ENCODE results near the gene SPOUT1. TPM values are rescaled to one million over a fixed set of nuclear protein-coding genes. Genes with fewer than 3 reads are reported as not detected.

SPOUT1 gene
- total and polyA plus RNA-seq, 2 of the 13 experiments (the other 11 are each of a cell fraction or from before 2014, with no cell fraction given): 39.0 to 45.8 TPM

DNA sequence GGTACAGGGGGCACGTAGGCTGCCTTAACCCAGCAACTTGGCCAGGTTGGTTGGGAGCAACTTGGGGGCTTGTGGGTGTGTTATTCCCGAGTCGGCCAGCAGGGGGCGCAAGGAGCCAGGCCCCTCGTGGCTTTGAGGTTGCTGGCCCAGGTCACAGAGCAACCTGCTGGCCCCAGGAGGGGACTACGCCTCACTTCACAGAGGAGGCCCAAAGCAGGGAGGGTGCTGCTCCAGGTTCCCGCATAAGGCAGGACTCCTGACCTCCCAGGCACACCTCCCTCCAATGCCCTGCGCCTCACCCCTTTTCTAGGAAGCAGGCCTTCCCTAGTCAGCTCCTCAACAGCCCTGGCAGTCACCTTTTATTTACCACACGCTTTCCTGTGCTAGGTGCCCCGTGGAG lies 34.1 kb upstream of the SPOUT1 start (continued):
- TF ChIP-seq, protein P1, sequence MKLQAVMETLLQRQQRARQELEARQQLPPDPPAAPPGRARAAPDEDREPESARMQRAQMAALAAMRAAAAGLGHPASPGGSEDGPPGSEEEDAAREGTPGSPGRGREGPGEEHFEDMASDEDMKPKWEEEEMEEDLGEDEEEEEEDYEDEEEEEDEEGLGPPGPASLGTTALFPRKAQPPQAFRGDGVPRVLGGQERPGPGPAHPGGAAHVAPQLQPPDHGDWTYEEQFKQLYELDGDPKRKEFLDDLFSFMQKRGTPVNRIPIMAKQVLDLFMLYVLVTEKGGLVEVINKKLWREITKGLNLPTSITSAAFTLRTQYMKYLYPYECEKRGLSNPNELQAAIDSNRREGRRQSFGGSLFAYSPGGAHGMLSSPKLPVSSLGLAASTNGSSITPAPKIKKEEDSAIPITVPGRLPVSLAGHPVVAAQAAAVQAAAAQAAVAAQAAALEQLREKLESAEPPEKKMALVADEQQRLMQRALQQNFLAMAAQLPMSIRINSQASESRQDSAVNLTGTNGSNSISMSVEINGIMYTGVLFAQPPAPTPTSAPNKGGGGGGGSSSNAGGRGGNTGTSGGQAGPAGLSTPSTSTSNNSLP (IDR thresholded peaks at IDR 0.05; ENCODE audit: low read depth, low read length): no peak
- TF ChIP-seq ZMYM3 (CRISPR knock-in tag; IDR thresholded peaks at IDR 0.05) (no peak), ZKSCAN8 (CRISPR knock-in tag; IDR thresholded peaks at IDR 0.05; ENCODE audit: borderline replicate concordance) (no peak), PHF21A (CRISPR knock-in tag; IDR thresholded peaks at IDR 0.05) (peak; percentile 28; the same call in 1 of the 2 replicates), EHMT2 (IDR thresholded peaks at IDR 0.05; ENCODE audit: borderline replicate concordance, low read depth, low read length) (no peak), RFX1 (IDR thresholded peaks at IDR 0.05) (no peak), ZNF790 (CRISPR knock-in tag; IDR thresholded peaks at IDR 0.05; ENCODE audit: borderline replicate concordance) (no peak), ZNF362 (CRISPR knock-in tag; IDR thresholded peaks at IDR 0.05; ENCODE audit: borderline replicate concordance) (peak; percentile 56; the same call in 1 of the 2 replicates), ZNF3 (CRISPR knock-in tag; IDR thresholded peaks at IDR 0.05) (no peak), SNAPC2 (CRISPR knock-in tag; IDR thresholded peaks at IDR 0.05) (no peak), ZNF781 (CRISPR knock-in tag; IDR thresholded peaks at IDR 0.05; ENCODE audit: borderline replicate concordance, not compliant biosample characterization) (no peak), ZNF652 (CRISPR knock-in tag; IDR thresholded peaks at IDR 0.05; ENCODE audit: borderline replicate concordance, low read depth) (no peak), ZNF503 (CRISPR knock-in tag; IDR thresholded peaks at IDR 0.05) (no peak), GABPB1 (CRISPR knock-in tag; IDR thresholded peaks at IDR 0.05) (peak; percentile 46), ZNF160 (CRISPR knock-in tag; IDR thresholded peaks at IDR 0.05) (no peak), YEATS2 (CRISPR knock-in tag; IDR thresholded peaks at IDR 0.05; ENCODE audit: borderline replicate concordance) (peak; percentile 49; the same call in 1 of the 2 replicates), ZNF251 (CRISPR knock-in tag; IDR thresholded peaks at IDR 0.05) (no peak), ZNF512B (CRISPR knock-in tag; IDR thresholded peaks at IDR 0.05; ENCODE audit: borderline replicate concordance) (0 out of 2 replicates have a peak, but pooled peaks have one; percentile 51), ZNF747 (CRISPR knock-in tag; IDR thresholded peaks at IDR 0.05; ENCODE audit: borderline replicate concordance) (no peak), ZNF775 (CRISPR knock-in tag; IDR thresholded peaks at IDR 0.05; ENCODE audit: borderline replicate concordance) (no peak)
- TF ChIP-seq, protein P2, sequence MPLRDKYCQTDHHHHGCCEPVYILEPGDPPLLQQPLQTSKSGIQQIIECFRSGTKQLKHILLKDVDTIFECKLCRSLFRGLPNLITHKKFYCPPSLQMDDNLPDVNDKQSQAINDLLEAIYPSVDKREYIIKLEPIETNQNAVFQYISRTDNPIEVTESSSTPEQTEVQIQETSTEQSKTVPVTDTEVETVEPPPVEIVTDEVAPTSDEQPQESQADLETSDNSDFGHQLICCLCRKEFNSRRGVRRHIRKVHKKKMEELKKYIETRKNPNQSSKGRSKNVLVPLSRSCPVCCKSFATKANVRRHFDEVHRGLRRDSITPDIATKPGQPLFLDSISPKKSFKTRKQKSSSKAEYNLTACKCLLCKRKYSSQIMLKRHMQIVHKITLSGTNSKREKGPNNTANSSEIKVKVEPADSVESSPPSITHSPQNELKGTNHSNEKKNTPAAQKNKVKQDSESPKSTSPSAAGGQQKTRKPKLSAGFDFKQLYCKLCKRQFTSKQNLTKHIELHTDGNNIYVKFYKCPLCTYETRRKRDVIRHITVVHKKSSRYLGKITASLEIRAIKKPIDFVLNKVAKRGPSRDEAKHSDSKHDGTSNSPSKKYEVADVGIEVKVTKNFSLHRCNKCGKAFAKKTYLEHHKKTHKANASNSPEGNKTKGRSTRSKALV (CRISPR knock-in tag; IDR thresholded peaks at IDR 0.05): no peak
